ENCODE measurements around the gene OR52E6.

The OR52E6 gene

GRCh38 chr11:5841797-5842196 lies at the start of gene OR52E6:
Gene OR52E6, minus strand, starts transcription at chr11:5841897. Its CDS starts 0 bp downstream, at chr11:5841897.
- DNase-seq (ENCODE audit: low read depth in 2 of 2), result no peak

DNA sequence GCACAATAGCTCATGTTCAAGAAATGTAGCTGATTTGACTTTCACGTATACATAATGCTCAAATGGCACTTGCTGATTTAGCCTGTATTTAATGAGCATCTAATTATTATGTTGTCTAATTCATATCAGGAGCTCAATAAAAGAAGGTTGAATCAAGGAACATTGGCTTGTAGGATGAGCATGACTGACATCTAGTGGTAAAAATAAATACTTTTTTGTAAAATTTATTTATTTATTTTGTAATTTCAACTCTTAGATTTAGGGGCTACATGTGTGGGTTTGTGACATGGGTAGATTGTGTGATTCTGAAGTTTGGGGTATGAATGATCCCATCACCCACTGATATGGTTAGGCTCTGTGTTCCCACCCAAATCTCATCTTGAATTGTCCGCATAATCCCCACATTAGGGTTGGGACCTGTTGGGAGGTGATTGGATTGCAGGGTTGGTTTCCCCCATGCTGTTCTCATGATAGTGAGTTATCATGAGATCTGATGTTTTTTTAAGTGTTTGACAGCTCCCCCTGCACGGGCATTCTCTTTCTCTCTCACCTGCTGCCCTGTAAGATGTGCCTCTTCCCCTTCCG lies 49.6 kb upstream of the OR52E6 start:
- no peak for DNase-seq (ENCODE audit: low read depth in 2 of 2)

GRCh38 chr11:5887661-5888060 lies 46.0 kb upstream of the OR52E6 start:
- DNase-seq (ENCODE audit: low read depth in 2 of 2), result no peak

DNA sequence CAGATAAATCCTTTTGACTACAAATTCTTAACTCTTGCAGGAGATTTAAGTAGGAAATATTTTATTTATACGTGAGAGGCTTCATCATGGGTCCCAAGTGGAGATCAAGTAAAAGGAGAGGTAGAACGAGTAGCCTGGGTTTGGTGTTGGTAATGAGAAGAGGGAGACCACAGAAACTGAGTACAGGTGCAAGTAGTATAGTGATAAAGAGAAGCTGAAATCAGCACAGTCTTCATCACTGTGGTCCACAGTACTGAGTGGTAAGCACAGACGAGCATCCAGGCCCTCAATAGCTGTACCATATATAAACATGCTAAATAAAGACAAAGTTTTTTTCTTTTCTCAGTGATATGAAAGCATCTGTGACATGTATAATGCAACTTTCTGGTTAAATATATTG lies 45.5 kb upstream of the OR52E6 start:
- DNase-seq (ENCODE audit: low read depth in 2 of 2), result no peak

- no peak for DNase-seq (ENCODE audit: low read depth in 2 of 2)
Measured at GRCh38 chr11:5881756-5882155, 40.1 kb upstream of the OR52E6 start.

GRCh38 chr11:5880329-5880728 lies 38.6 kb upstream of the OR52E6 start, which contains the start of gene OR52E4:
Gene OR52E4, plus strand, starts transcription at chr11:5880629. Its CDS starts 3,664 bp downstream, at chr11:5884293.
- no peak for DNase-seq (ENCODE audit: low read depth in 2 of 2)

GRCh38 chr11:5878564-5878963 lies 36.9 kb upstream of the OR52E6 start:
- DNase-seq (ENCODE audit: low read depth in 2 of 2), result no peak

DNA sequence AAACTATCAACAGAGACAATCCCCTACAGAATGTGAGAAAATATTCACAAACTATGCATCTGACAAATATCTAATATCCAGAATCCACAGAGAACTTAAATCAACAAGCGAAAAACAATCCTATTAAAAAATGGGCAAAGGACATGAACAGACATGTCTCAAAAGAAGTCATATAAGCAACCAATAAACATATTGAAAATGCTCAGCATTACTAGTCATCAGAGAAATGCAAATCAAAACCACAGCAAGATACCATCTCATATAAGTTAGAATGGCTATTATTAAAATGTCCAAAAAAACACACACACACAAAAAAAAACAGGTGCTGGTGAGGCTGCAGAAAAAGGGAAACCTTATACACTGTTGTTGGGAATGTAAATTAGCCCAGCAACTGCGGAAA lies 24.1 kb upstream of the OR52E6 start:
- no peak for DNase-seq (ENCODE audit: low read depth in 2 of 2)

GRCh38 chr11:5857590-5857989 lies 15.9 kb upstream of the OR52E6 start, which contains the start of gene OR52E8:
Gene OR52E8, minus strand, starts transcription at chr11:5857690. Its CDS starts 0 bp downstream, at chr11:5857690.
- no peak for DNase-seq (ENCODE audit: low read depth in 2 of 2)

DNA sequence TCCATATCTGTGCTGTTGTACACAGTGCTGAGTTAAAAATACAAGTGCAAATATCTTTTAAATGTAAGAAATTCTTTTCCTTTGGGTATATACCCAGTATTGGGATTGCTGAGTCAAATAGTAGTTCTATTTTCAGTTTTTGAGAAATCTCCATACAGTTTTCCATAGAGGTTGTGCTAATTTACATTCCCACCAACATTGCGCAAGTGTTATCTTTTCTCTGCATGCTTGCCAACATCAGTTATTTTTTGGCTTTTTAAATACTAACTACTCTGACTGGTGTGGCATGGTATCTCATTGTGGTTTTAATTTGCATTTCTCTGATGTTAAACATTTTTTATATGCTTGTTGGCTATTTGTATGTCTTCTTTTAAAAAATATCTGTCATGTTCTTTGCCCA lies 9.3 kb upstream of the OR52E6 start:
- no peak for DNase-seq (ENCODE audit: low read depth in 2 of 2)

- no peak for DNase-seq (ENCODE audit: low read depth in 2 of 2)
Measured at GRCh38 chr11:5847711-5848110, 6.0 kb upstream of the OR52E6 start.

DNA sequence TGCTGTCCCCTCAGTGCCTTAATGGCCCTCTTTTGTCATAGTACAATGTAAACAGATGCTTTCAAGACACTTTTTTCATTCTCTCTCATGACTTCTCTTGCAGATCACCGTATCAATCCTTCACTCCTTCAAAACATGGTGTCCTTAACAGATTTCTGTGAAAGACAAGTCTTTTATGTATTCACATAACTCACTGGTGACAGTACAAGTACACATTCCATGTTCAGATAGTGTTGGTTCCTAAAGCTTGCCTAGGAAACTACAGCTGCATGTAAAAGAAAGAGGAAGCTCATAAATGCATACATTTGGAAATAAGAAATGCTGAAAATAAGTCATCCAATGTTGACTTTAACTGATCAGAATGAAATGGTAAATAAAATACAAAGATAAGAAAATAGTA lies 5.0 kb upstream of the OR52E6 start:
- DNase-seq (ENCODE audit: low read depth in 2 of 2), result no peak

DNA sequence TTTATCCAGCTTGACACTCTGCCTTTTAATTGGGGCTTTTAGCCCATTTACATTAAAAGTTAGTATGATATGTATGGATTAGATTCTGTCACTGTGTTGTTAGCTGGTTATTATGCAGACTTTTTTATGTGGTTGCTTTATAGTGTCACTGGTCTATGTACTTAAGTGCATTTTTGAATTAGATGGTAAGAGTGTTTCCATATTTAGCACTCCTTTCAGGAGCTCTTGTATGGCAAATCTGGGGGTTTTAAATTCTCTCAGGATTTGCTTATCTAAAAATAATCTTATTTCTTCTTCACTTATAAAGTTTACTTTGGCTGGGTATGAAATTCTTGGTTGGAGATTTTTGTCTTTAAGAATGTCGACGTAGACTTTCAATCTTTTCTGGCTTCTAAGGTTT lies 4.0 kb downstream of the OR52E6 start:
- no peak for DNase-seq (ENCODE audit: low read depth in 2 of 2)

GRCh38 chr11:5833446-5833845 lies 8.3 kb downstream of the OR52E6 start:
- no peak for DNase-seq (ENCODE audit: low read depth in 2 of 2)

- DNase-seq (ENCODE audit: low read depth in 2 of 2), result no peak
Measured at GRCh38 chr11:5831196-5831829, 10.4 kb downstream of the OR52E6 start.

GRCh38 chr11:5818245-5818886 lies 23.3 kb downstream of the OR52E6 start:
- no peak for DNase-seq (ENCODE audit: low read depth in 2 of 2)

GRCh38 chr11:5815534-5815933 lies 26.2 kb downstream of the OR52E6 start:
- no peak for DNase-seq (ENCODE audit: low read depth in 2 of 2)

GRCh38 chr11:5809905-5810795 lies 31.5 kb downstream of the OR52E6 start:
- no peak for DNase-seq (ENCODE audit: low read depth in 2 of 2)

GRCh38 chr11:5809122-5809519 lies 32.6 kb downstream of the OR52E6 start:
- DNase-seq (ENCODE audit: low read depth in 2 of 2), result no peak

GRCh38 chr11:5808500-5809121 lies 33.1 kb downstream of the OR52E6 start, which contains the start of gene OR52N2:
Gene OR52N2, plus strand, starts transcription at chr11:5808924. Its CDS starts 11,412 bp downstream, at chr11:5820336.
- DNase-seq (ENCODE audit: low read depth in 2 of 2), result peak; percentile 36 to 48

DNA sequence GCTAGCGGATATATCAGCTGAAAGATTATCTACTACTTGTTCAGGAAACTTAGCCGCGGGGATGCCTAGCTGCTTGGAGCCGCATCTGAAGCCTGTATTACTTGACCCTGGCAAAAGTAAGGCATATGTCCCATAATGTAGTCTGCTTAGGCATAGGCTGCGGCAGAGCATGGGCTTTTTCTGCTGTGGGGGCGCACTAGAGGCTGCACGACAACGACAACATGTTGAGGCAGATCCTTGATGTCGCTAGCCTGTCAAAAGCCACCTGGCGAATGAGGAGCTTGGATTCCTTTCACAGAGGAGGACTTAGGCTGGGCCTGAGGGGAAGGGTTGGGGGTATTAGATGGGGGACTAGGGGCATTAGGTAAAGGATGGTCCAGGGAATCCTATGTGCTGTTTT lies 34.1 kb downstream of the OR52E6 start:
- DNase-seq (ENCODE audit: low read depth in 2 of 2), result no peak

GRCh38 chr11:5803982-5804381 lies 37.7 kb downstream of the OR52E6 start:
- DNase-seq (ENCODE audit: low read depth in 2 of 2), result no peak

All from fibroblast of skin of left quadriceps (primary cell).